ENCODE data around the gene POLR2E.

GRCh38 chr19:1110809-1111640 is 15.8 kb upstream of the POLR2E start:
- TF ChIP-seq CTCF (conservative IDR thresholded peaks at IDR 0.05; ENCODE audit: low read depth, low read length) (no peak), EZH2 (IDR thresholded peaks at IDR 0.05; ENCODE audit: borderline replicate concordance, low read depth, low read length, poor library complexity, severe bottlenecking) (no peak)

All from A673 (cell line).